ENCODE measurements around the gene SEZ6. TPM values are rescaled to one million over a fixed set of nuclear protein-coding genes. Genes with fewer than 3 reads are reported as not detected.

Gene SEZ6
- total RNA-seq, 2 donors from 2014 or later = 0.37 TPM; not detected in 1

- Histone ChIP-seq H3K9ac (ENCODE audit: low read depth in 2 of 2, low read length in 2 of 2) (no peak overlapping the region), H3K4me3 (no peak overlapping the region), H3K9me3 (no peaks in the 10 kb centered on the region), H3K4me1 (no peaks in the 10 kb centered on the region), H3K27ac (no peak overlapping the region), H3K36me3 (peaks cover 18% of the 10 kb centered on the region), H3K27me3 (no peaks in the 10 kb centered on the region)
- no peak for TF ChIP-seq CTCF (IDR thresholded peaks at IDR 0.05)
- no peak for DNase-seq
- intact Hi-C loops (cut with DNase I) = loop anchor here (5.0 to 10.0 kb wide), 2 partner anchors 63 to 151 kb away; partner anchors contain the start of gene ERAL1
Measured at GRCh38 chr17:28918295-28918694, 87.5 kb downstream of the SEZ6 start.

- Histone ChIP-seq H3K4me3 (no peak overlapping the region), H3K27ac (no peak overlapping the region), H3K9me3 (no peaks in the 10 kb centered on the region), H3K36me3 (peaks cover 22% of the 10 kb centered on the region), H3K9ac (ENCODE audit: low read depth in 2 of 2, low read length in 2 of 2) (no peak overlapping the region), H3K27me3 (no peaks in the 10 kb centered on the region), H3K4me1 (no peaks in the 10 kb centered on the region)
- TF ChIP-seq CTCF (IDR thresholded peaks at IDR 0.05) = no peak
- intact Hi-C loops (cut with DNase I) = loop anchor here (5.0 to 10.0 kb wide), 2 partner anchors 63 to 150 kb away; partner anchors contain the start of gene ERAL1
- DNase-seq = no peak
Measured at GRCh38 chr17:28917465-28917864, 88.4 kb downstream of the SEZ6 start.

GRCh38 chr17:28917029-28917428 is 88.8 kb downstream of the SEZ6 start:
- no peak for DNase-seq
- H3K9ac ChIP-seq (ENCODE audit: low read depth in 2 of 2, low read length in 2 of 2) = no peak overlapping the region
- H3K9me3 ChIP-seq = no peaks in the 10 kb centered on the region
- TF ChIP-seq CTCF (IDR thresholded peaks at IDR 0.05) = no peak
- H3K27ac ChIP-seq = no peak overlapping the region
- intact Hi-C loops (cut with DNase I) = loop anchor here (5.0 to 10.0 kb wide), 2 partner anchors 62 to 150 kb away; partner anchors contain the start of gene ERAL1
- peaks cover 22% of the 10 kb centered on the region for H3K36me3 ChIP-seq
- H3K4me3 ChIP-seq = no peak overlapping the region
- no peaks in the 10 kb centered on the region for H3K27me3 ChIP-seq
- no peaks in the 10 kb centered on the region for H3K4me1 ChIP-seq

- peak; percentile 55 for TF ChIP-seq CTCF (IDR thresholded peaks at IDR 0.05)
- intact Hi-C loops (cut with DNase I) = loop anchor here (5.0 to 10.0 kb wide), 2 partner anchors 62 to 149 kb away; partner anchors contain the start of gene ERAL1
- DNase-seq = peak; percentile 54
- no peak overlapping the region for H3K4me3 ChIP-seq
- H3K9me3 ChIP-seq = no peaks in the 10 kb centered on the region
- peaks cover 5% of the 10 kb centered on the region for H3K4me1 ChIP-seq
- H3K27ac ChIP-seq = no peak overlapping the region
- no peaks in the 10 kb centered on the region for H3K27me3 ChIP-seq
- H3K9ac ChIP-seq (ENCODE audit: low read depth in 2 of 2, low read length in 2 of 2) = no peak overlapping the region
- peaks cover 22% of the 10 kb centered on the region for H3K36me3 ChIP-seq
Measured at GRCh38 chr17:28916302-28916934, 89.4 kb downstream of the SEZ6 start.

GRCh38 chr17:28912938-28913333 is 92.9 kb downstream of the SEZ6 start:
- Histone ChIP-seq H3K27ac (no peak overlapping the region), H3K9me3 (no peaks in the 10 kb centered on the region), H3K9ac (ENCODE audit: low read depth in 2 of 2, low read length in 2 of 2) (no peak overlapping the region), H3K36me3 (peaks cover 30% of the 10 kb centered on the region), H3K27me3 (no peaks in the 10 kb centered on the region), H3K4me3 (no peak overlapping the region), H3K4me1 (peaks cover 5% of the 10 kb centered on the region)
- DNase-seq = no peak
- no peak for TF ChIP-seq CTCF (IDR thresholded peaks at IDR 0.05)
- intact Hi-C loops (cut with DNase I) = loop anchor here (10.0 kb wide), 1 partner anchor 58 kb away; the partner anchor contains the start of gene ERAL1
